Jurkat, Clone E6-1 (cell line): Measurements from ENCODE around the gene MRPL52.
"Not testable (repeated sequence)": the region's sequence is repeated elsewhere in the genome, so short reads cannot be mapped to it uniquely, and the experiment has no call there.

Experiments used
- DNase-seq: peaks from one replicate; pipeline ENCODE4 v3.0.0-alpha.2; 2011; ENCODE audit warnings: low read depth, low spot score
- H3K4me3 ChIP-seq: 2 replicates; pipeline ENCODE4 v1.5.1; 2011; ENCODE audit warnings: mild to moderate bottlenecking, low read length, control low read depth, moderate library complexity

MRPL52 gene

GRCh38 chr14:22807432-22808087 lies 22.1 kb upstream of the MRPL52 start:
- DNase-seq: no peak
- H3K4me3 ChIP-seq: no peak overlapping the region

GRCh38 chr14:22808388-22809209 lies 21.1 kb upstream of the MRPL52 start:
- no peak for DNase-seq
- no peak overlapping the region for H3K4me3 ChIP-seq

GRCh38 chr14:22811722-22812121 lies 18.0 kb upstream of the MRPL52 start:
- DNase-seq: no peak
- H3K4me3 ChIP-seq: no peak overlapping the region

- H3K4me3 ChIP-seq: no peak overlapping the region
- no peak for DNase-seq
These were observed 16.9 kb upstream of the MRPL52 start for GRCh38 chr14:22812744-22813143.

GRCh38 chr14:22813145-22813544 lies 16.5 kb upstream of the MRPL52 start:
- no peak overlapping the region for H3K4me3 ChIP-seq
- no peak for DNase-seq

- no peak overlapping the region for H3K4me3 ChIP-seq
- no peak for DNase-seq
These were observed 15.3 kb upstream of the MRPL52 start for GRCh38 chr14:22814373-22814772.

GRCh38 chr14:22814941-22815713 lies 14.6 kb upstream of the MRPL52 start, which contains the start of gene SLC7A7:
TSS of gene SLC7A7 (minus strand) at chr14:22815435. CDS start at chr14:22813398, 2,037 bp downstream.
- DNase-seq: no peak

GRCh38 chr14:22819151-22819988 lies 10.3 kb upstream of the MRPL52 start:
- H3K4me3 ChIP-seq: no peak overlapping the region
- DNase-seq: no peak

More at GRCh38 chr14:22814941-22815713, 14.6 kb upstream of the MRPL52 start, which contains the start of gene SLC7A7:
- H3K4me3 ChIP-seq: no peak within 1 kb of the TSS

- DNase-seq: no peak
- H3K4me3 ChIP-seq: no peak overlapping the region
These were observed 9.0 kb upstream of the MRPL52 start for GRCh38 chr14:22820731-22821130.

- no peak overlapping the region for H3K4me3 ChIP-seq
- DNase-seq: no peak
These were observed 8.3 kb upstream of the MRPL52 start for GRCh38 chr14:22821193-22822015.

GRCh38 chr14:22822016-22822570 lies 7.6 kb upstream of the MRPL52 start:
- no peak overlapping the region for H3K4me3 ChIP-seq
- DNase-seq: no peak

GRCh38 chr14:22822571-22823098 lies 7.1 kb upstream of the MRPL52 start:
- peak; percentile 53 for DNase-seq
- peak overlapping the region; percentile 5; the same call in 1 of the 2 replicates for H3K4me3 ChIP-seq

GRCh38 chr14:22824711-22825359 lies 4.9 kb upstream of the MRPL52 start:
- peak overlapping the region; percentile 27 for H3K4me3 ChIP-seq
- peak; percentile 74 for DNase-seq

GRCh38 chr14:22829076-22829660 lies 519 bp upstream of the MRPL52 start:
- peak overlapping the region; percentile 96 for H3K4me3 ChIP-seq
- not testable (repeated sequence) for DNase-seq

- no peak for DNase-seq
These were observed 840 bp downstream of the MRPL52 start for GRCh38 chr14:22830443-22831010.

GRCh38 chr14:22835505-22835904 lies 5.8 kb downstream of the MRPL52 start:
- no peak for DNase-seq

More at GRCh38 chr14:22830443-22831010, 840 bp downstream of the MRPL52 start:
- peak overlapping the region; percentile 96 for H3K4me3 ChIP-seq

More at GRCh38 chr14:22835505-22835904, 5.8 kb downstream of the MRPL52 start:
- no peak overlapping the region for H3K4me3 ChIP-seq
